Endodermal cell (in vitro differentiated cells): ENCODE data around the gene LINC00305. TPM values are rescaled to one million over a fixed set of nuclear protein-coding genes. Genes with fewer than 3 reads are reported as not detected.

Source experiments
- DNase-seq: peaks from one replicate; pipeline ENCODE4 v3.0.0-alpha.2; 2017
- H3K27ac ChIP-seq: 2 replicates; pipeline ENCODE4 v1.5.1; 2013; ENCODE audit warnings: mild to moderate bottlenecking, low read depth, low read length, moderate library complexity
- H3K27me3 ChIP-seq: 2 replicates; pipeline ENCODE4 v1.6.1; 2013; ENCODE audit warnings: mild to moderate bottlenecking, low read length, moderate library complexity; ENCODE audit not compliant: insufficient read depth, control insufficient read depth, poor library complexity, severe bottlenecking
- H3K36me3 ChIP-seq: 2 replicates; pipeline ENCODE4 v1.7.0; 2013; ENCODE audit warnings: mild to moderate bottlenecking, low read length, moderate library complexity; ENCODE audit not compliant: control insufficient read depth, insufficient read depth
- H3K4me1 ChIP-seq: one replicate; pipeline ENCODE4 v1.7.0; 2013; ENCODE audit warnings: low read length; ENCODE audit not compliant: control insufficient read depth, insufficient read depth
- H3K4me3 ChIP-seq: 2 replicates; pipeline ENCODE4 v1.5.1; 2013; ENCODE audit warnings: mild to moderate bottlenecking, low read length, moderate library complexity
- H3K9ac ChIP-seq: 2 replicates; pipeline ENCODE4 v1.6.1; 2013; ENCODE audit warnings: mild to moderate bottlenecking, low read length, moderate library complexity; ENCODE audit not compliant: poor library complexity, severe bottlenecking; ENCODE audit errors: extremely low read depth
- H3K9me3 ChIP-seq: 2 replicates; pipeline ENCODE4 v1.6.1; 2013; ENCODE audit warnings: mild to moderate bottlenecking, low read length, moderate library complexity; ENCODE audit not compliant: control insufficient read depth
- H3K27ac Mint-ChIP-seq: 2 replicates; pipeline ENCODE4 v1.8.0; 2020; ENCODE audit warnings: mixed read lengths
- H3K27me3 Mint-ChIP-seq: 2 replicates; pipeline ENCODE4 v1.8.0; 2021; ENCODE audit warnings: mild to moderate bottlenecking, mixed read lengths; ENCODE audit not compliant: insufficient read depth
- H3K36me3 Mint-ChIP-seq: 2 replicates; pipeline ENCODE4 v1.8.0; 2020; ENCODE audit warnings: low read depth, mixed read lengths
- H3K4me1 Mint-ChIP-seq: 2 replicates; pipeline ENCODE4 v1.8.0; 2020; ENCODE audit warnings: mixed read lengths
- H3K4me3 Mint-ChIP-seq: 2 replicates; pipeline ENCODE4 v1.8.0; 2020; ENCODE audit warnings: mild to moderate bottlenecking, moderate library complexity, mixed read lengths
- H3K9me3 Mint-ChIP-seq: 2 replicates; pipeline ENCODE4 v1.8.0; 2020; ENCODE audit warnings: mild to moderate bottlenecking, mixed read lengths
- CTCF ChIP-seq: fragments of 200-600 bp; sonication (generic); conservative IDR thresholded peaks from 2 replicates; pipeline ENCODE4 v1.5.0; 2021; ENCODE audit warnings: antibody characterized with exemption, mild to moderate bottlenecking
- WGBS, 2 experiments: methylation state at CpG; one replicate each; pipeline versions ENCODE4 v1.1.5 to v1.1.7; 2013; ENCODE audit warnings: missing lambda C conversion rate in 2 of 2, mixed read lengths in 1 of 2; ENCODE audit not compliant: insufficient coverage in 1 of 2, insufficient read length in 1 of 2; 5-methylcytosine and 5-hydroxymethylcytosine counted together
- total RNA-seq, 2 donors: library from RNA; stranded (reverse); fragmentation: NEBNext Ultra II Directional in 1 of 2; extraction: Animal tissue kit (Norgen Biotek cat#: 25700) in 1 of 2; gene quantifications; 2 replicates in 1 of 2; 3 replicates in 1 of 2; pipeline ENCODE4 v1.2.1, GENCODE V29; 2021

Gene LINC00305
- total RNA-seq, 2 donors from 2014 or later = not detected

DNA sequence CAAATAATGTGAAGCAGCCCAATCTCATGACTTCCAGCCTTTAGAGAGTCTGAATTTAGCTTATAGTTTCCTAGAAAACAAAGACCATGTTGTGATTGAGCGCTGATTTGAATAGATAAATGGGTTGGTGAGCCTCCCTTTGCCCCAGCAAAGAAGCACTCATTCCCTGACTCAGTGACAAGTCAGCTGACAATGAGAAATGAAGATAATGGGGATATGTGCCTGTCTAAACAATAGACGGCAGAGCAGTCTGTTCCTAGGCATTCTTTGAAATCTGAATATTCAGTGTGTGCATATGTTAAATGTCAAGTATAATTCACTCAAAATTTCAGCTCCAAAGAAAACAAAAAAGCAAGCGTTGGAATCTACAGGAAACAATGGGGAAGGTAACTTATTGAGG is 34.8 kb upstream of the LINC00305 start:
- H3K36me3 ChIP-seq = no peaks in the 10 kb centered on the region
- H3K27me3 ChIP-seq = no peaks in the 10 kb centered on the region
- H3K4me3 Mint-ChIP-seq = no peak overlapping the region
- TF ChIP-seq CTCF = no peak
- no peak for DNase-seq
- no peaks in the 10 kb centered on the region for H3K36me3 Mint-ChIP-seq
- 89 to 100% methylated on average over 1 to 3 of the region's 3 CpGs for WGBS, 2 experiments
- H3K4me3 ChIP-seq = no peak overlapping the region
- H3K9me3 ChIP-seq = no peaks in the 10 kb centered on the region
- H3K9ac ChIP-seq = no peak overlapping the region
- no peaks in the 10 kb centered on the region for H3K9me3 Mint-ChIP-seq
- peaks cover 14% of the 10 kb centered on the region for H3K27me3 Mint-ChIP-seq
- H3K27ac Mint-ChIP-seq = no peak overlapping the region
- H3K4me1 ChIP-seq = no peaks in the 10 kb centered on the region
- peaks cover 14% of the 10 kb centered on the region for H3K4me1 Mint-ChIP-seq
- no peak overlapping the region for H3K27ac ChIP-seq

- Histone ChIP-seq H3K4me3 (no peak overlapping the region), H3K27ac (no peak overlapping the region), H3K27me3 (no peaks in the 10 kb centered on the region), H3K4me1 (no peaks in the 10 kb centered on the region), H3K9me3 (no peaks in the 10 kb centered on the region), H3K9ac (no peak overlapping the region), H3K36me3 (no peaks in the 10 kb centered on the region)
- H3K27me3 Mint-ChIP-seq = peaks cover 14% of the 10 kb centered on the region
- no peak overlapping the region for H3K4me3 Mint-ChIP-seq
- H3K4me1 Mint-ChIP-seq = peaks cover 14% of the 10 kb centered on the region
- H3K27ac Mint-ChIP-seq = no peak overlapping the region
- DNase-seq = no peak
- H3K9me3 Mint-ChIP-seq = no peaks in the 10 kb centered on the region
- no peaks in the 10 kb centered on the region for H3K36me3 Mint-ChIP-seq
- 100% methylated on average over 1 of the region's 1 CpG for WGBS, 2 experiments
- no peak for TF ChIP-seq CTCF
These were observed 31.7 kb upstream of the LINC00305 start for GRCh38 chr18:64180617-64181016.

- Histone ChIP-seq H3K9me3 (no peaks in the 10 kb centered on the region), H3K4me1 (no peaks in the 10 kb centered on the region), H3K36me3 (no peaks in the 10 kb centered on the region), H3K27ac (peak overlapping the region; percentile 28), H3K4me3 (no peak overlapping the region), H3K27me3 (no peaks in the 10 kb centered on the region), H3K9ac (no peak overlapping the region)
- Mint-ChIP-seq H3K36me3 (no peaks in the 10 kb centered on the region), H3K9me3 (no peaks in the 10 kb centered on the region), H3K27me3 (peaks cover 14% of the 10 kb centered on the region), H3K4me3 (no peak overlapping the region), H3K4me1 (peaks cover 14% of the 10 kb centered on the region), H3K27ac (no peak overlapping the region)
- 94% methylated on average over 1 of the region's 1 CpG; no CpG with 5 or more reads in 1 of the 2 experiments for WGBS, 2 experiments
- TF ChIP-seq CTCF = no peak
- DNase-seq = no peak
These were observed 31.3 kb upstream of the LINC00305 start for GRCh38 chr18:64180171-64180570.
